Chondrocyte (in vitro differentiated cells): ENCODE data around the gene FCGBP. TPM values are rescaled to one million over a fixed set of nuclear protein-coding genes. Genes with fewer than 3 reads are reported as not detected.
"Not testable (repeated sequence)": the region's sequence is repeated elsewhere in the genome, so short reads cannot be mapped to it uniquely, and the experiment has no call there.

Experiments
- DNase-seq: peaks from one replicate; pipeline ENCODE4 v3.0.0; 2021; ENCODE audit warnings: mixed read lengths, low spot score
- H3K27ac Mint-ChIP-seq: one replicate; pipeline ENCODE4 v1.8.0; 2021; ENCODE audit warnings: mild to moderate bottlenecking, moderate library complexity, mixed read lengths; ENCODE audit not compliant: unreplicated experiment
- H3K27me3 Mint-ChIP-seq: 2 replicates; pipeline ENCODE4 v1.8.0; 2021; ENCODE audit warnings: low read depth, mixed read lengths
- H3K36me3 Mint-ChIP-seq: 2 replicates; pipeline ENCODE4 v1.8.0; 2021; ENCODE audit warnings: low read depth, mixed read lengths
- H3K4me1 Mint-ChIP-seq: 2 replicates; pipeline ENCODE4 v1.8.0; 2021; ENCODE audit warnings: low read depth, mild to moderate bottlenecking, mixed read lengths
- H3K4me3 Mint-ChIP-seq: one replicate; pipeline ENCODE4 v1.8.0; 2021; ENCODE audit warnings: mild to moderate bottlenecking, moderate library complexity, mixed read lengths; ENCODE audit not compliant: unreplicated experiment
- H3K9me3 Mint-ChIP-seq: 2 replicates; pipeline ENCODE4 v1.8.0; 2021; ENCODE audit warnings: low read depth, mixed read lengths
- CTCF ChIP-seq: fragments of 200-600 bp; sonication (generic); IDR thresholded peaks from 2 replicates; pipeline ENCODE4 v1.5.0; 2021; ENCODE audit warnings: antibody characterized with exemption, mild to moderate bottlenecking, moderate library complexity
- total RNA-seq: library from RNA; stranded (reverse); gene quantifications from 3 replicates; pipeline ENCODE4 v1.2.1, GENCODE V29; 2021

FCGBP gene
- total RNA-seq, 1 donor from 2014 or later, result 0.42 TPM

GRCh38 chr19:39913682-39914333 is 20.6 kb downstream of the FCGBP start:
- no peak overlapping the region for H3K27ac Mint-ChIP-seq
- no peaks in the 10 kb centered on the region for H3K4me1 Mint-ChIP-seq
- peaks cover 3% of the 10 kb centered on the region for H3K27me3 Mint-ChIP-seq
- H3K36me3 Mint-ChIP-seq, result no peaks in the 10 kb centered on the region
- H3K9me3 Mint-ChIP-seq, result no peaks in the 10 kb centered on the region
- DNase-seq, result no peak
- TF ChIP-seq CTCF, result no peak
- no peak overlapping the region for H3K4me3 Mint-ChIP-seq

- DNase-seq, result no peak
- no peak overlapping the region for H3K27ac Mint-ChIP-seq
- H3K4me3 Mint-ChIP-seq, result no peak overlapping the region
Observed at GRCh38 chr19:39908803-39909202, 25.6 kb downstream of the FCGBP start.

DNA sequence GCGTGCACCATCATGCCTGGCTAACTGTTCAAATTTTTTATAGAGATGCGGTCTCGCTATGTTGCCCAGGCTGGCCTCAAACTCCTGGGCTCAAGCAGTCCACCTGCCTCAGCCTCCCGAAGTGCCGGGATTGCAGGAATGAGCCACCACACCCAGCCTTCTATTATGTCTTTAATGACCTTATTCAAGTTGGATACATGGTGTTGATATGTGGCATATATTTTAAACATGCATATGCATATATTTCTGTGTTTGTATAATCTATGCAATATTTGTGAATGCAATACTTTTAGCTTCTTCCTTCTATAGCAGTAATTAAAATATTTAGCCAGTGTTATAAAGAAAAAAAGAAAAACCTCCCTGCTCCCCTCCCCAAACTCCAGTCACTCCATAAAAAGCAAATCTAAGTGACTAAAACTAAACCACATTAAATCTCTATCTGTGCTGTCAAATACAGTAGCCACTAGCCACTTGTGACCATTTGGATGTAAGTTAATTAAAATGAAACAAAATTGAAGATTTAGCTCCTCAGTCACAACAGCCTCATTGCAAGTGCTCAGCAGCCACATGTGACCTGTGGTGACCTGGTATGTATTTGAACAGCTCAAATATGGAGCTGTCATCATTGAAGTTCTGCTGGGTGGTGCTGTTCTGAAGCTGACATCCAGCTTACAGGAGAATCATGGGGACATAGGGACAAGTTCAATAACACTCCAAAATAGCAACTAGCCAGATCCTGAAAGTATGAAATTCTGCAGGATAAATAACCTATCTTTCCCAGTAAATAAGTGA is 27.4 kb downstream of the FCGBP start:
- H3K9me3 Mint-ChIP-seq, result no peaks in the 10 kb centered on the region
- DNase-seq, result no peak
- TF ChIP-seq CTCF, result no peak
- no peak overlapping the region for H3K4me3 Mint-ChIP-seq
- H3K27ac Mint-ChIP-seq, result no peak overlapping the region
- peaks cover 5% of the 10 kb centered on the region for H3K27me3 Mint-ChIP-seq
- no peaks in the 10 kb centered on the region for H3K4me1 Mint-ChIP-seq
- no peaks in the 10 kb centered on the region for H3K36me3 Mint-ChIP-seq

More at GRCh38 chr19:39908803-39909202, 25.6 kb downstream of the FCGBP start:
- peaks cover 5% of the 10 kb centered on the region for H3K27me3 Mint-ChIP-seq
- H3K36me3 Mint-ChIP-seq, result no peaks in the 10 kb centered on the region
- no peaks in the 10 kb centered on the region for H3K9me3 Mint-ChIP-seq
- TF ChIP-seq CTCF, result no peak
- H3K4me1 Mint-ChIP-seq, result no peaks in the 10 kb centered on the region

DNA sequence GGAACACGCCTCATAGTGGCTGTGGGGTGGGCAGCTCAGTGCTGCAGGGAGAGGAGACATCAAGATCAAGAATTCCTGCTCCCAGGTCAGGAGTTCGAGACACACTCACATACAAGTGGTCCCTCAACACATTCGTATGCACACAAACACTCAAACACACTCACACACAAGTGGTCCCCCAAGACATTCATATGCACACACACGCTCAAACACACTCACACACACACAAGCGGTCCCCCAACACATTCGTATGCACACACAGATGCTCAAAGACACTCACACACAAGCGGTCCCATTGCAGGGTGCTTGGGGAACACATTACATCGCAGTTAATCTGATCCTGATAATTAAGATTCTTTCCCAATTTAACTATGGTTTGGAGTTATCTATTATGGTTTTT is 28.2 kb downstream of the FCGBP start:
- DNase-seq, result no peak
- no peak overlapping the region for H3K27ac Mint-ChIP-seq
- no peaks in the 10 kb centered on the region for H3K9me3 Mint-ChIP-seq
- no peaks in the 10 kb centered on the region for H3K4me1 Mint-ChIP-seq
- no peak overlapping the region for H3K4me3 Mint-ChIP-seq
- H3K27me3 Mint-ChIP-seq, result peaks cover 5% of the 10 kb centered on the region
- TF ChIP-seq CTCF, result no peak
- H3K36me3 Mint-ChIP-seq, result no peaks in the 10 kb centered on the region

- not testable (repeated sequence) for H3K27ac Mint-ChIP-seq, H3K4me1 Mint-ChIP-seq, H3K4me3 Mint-ChIP-seq, DNase-seq, H3K27me3 Mint-ChIP-seq, H3K36me3 Mint-ChIP-seq, H3K9me3 Mint-ChIP-seq
Observed at GRCh38 chr19:39903486-39904091, 30.8 kb downstream of the FCGBP start.

DNA sequence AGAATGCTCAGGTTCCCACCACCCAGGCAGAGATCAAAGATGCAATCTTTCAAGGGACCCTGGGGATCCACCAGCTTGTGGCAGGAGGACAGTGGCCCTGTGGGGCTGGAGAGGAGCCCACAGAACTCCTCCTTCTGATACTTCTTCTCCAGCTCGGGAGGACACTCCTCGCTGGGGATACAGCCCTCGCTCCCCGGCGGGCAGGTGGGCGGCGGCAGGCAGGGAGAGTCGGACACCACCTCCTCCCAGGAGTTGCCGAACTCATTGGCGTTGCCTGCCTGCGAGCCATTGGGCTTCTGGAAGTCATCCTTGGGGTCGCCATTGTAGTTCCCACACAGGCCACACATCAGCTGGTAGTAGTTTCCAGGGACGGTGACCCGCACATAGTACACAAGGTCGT is 32.1 kb downstream of the FCGBP start:
- not testable (repeated sequence) for H3K27me3 Mint-ChIP-seq, H3K36me3 Mint-ChIP-seq, H3K4me3 Mint-ChIP-seq, H3K4me1 Mint-ChIP-seq, H3K9me3 Mint-ChIP-seq, H3K27ac Mint-ChIP-seq, DNase-seq

- H3K9me3 Mint-ChIP-seq, H3K4me3 Mint-ChIP-seq, H3K27ac Mint-ChIP-seq: not testable (repeated sequence)
Observed at GRCh38 chr19:39901681-39902080, 32.8 kb downstream of the FCGBP start.

GRCh38 chr19:39898858-39899257 is 35.6 kb downstream of the FCGBP start:
- not testable (repeated sequence) for H3K4me1 Mint-ChIP-seq, H3K9me3 Mint-ChIP-seq, H3K27ac Mint-ChIP-seq, H3K36me3 Mint-ChIP-seq, DNase-seq, H3K27me3 Mint-ChIP-seq, H3K4me3 Mint-ChIP-seq

More at GRCh38 chr19:39901681-39902080, 32.8 kb downstream of the FCGBP start:
- not testable (repeated sequence) for DNase-seq, H3K27me3 Mint-ChIP-seq, H3K36me3 Mint-ChIP-seq, H3K4me1 Mint-ChIP-seq
